ENCODE results near the gene PIK3R2. TPM values are rescaled to one million over a fixed set of nuclear protein-coding genes. Genes with fewer than 3 reads are reported as not detected.

PIK3R2 gene
- total and polyA plus RNA-seq, 2 of the 13 experiments (the other 11 are each of a cell fraction or from before 2014, with no cell fraction given) = 18.6 to 25.3 TPM

GRCh38 chr19:18135712-18136584 lies 17.0 kb upstream of the PIK3R2 start (continued):
- TF ChIP-seq ZBTB42 (CRISPR knock-in tag; IDR thresholded peaks at IDR 0.05) (no peak), ZNF343 (CRISPR knock-in tag; IDR thresholded peaks at IDR 0.05) (no peak), KLF15 (CRISPR knock-in tag; IDR thresholded peaks at IDR 0.05; ENCODE audit: borderline replicate concordance) (no peak), ZSCAN12 (CRISPR knock-in tag; IDR thresholded peaks at IDR 0.05) (no peak; the same call in 1 of the 2 replicates), PAWR (CRISPR knock-in tag; IDR thresholded peaks at IDR 0.05; ENCODE audit: borderline replicate concordance) (no peak), ZFP36 (IDR thresholded peaks at IDR 0.05; ENCODE audit: borderline replicate concordance, low read depth, low read length, partially characterized antibody) (no peak), FOSL1 (CRISPR knock-in tag; IDR thresholded peaks at IDR 0.05; ENCODE audit: borderline replicate concordance) (no peak), JUNB (CRISPR knock-in tag; IDR thresholded peaks at IDR 0.05; ENCODE audit: borderline replicate concordance) (no peak), DR1 (CRISPR knock-in tag; IDR thresholded peaks at IDR 0.05) (no peak), CSRNP1 (CRISPR knock-in tag; IDR thresholded peaks at IDR 0.05) (no peak), ZMYM4 (CRISPR knock-in tag; IDR thresholded peaks at IDR 0.05) (peak; percentile 66), ASH2L (IDR thresholded peaks at IDR 0.05; ENCODE audit: insufficient read length, low read depth, low read length) (peak; percentile 65), HMG20B (CRISPR knock-in tag; conservative IDR thresholded peaks at IDR 0.05) (no peak), POLR2AphosphoS2 (IDR thresholded peaks at IDR 0.05; ENCODE audit: low read depth, low read length) (no peak), DNMT1 (CRISPR knock-in tag; IDR thresholded peaks at IDR 0.05) (no peak), WIZ (CRISPR knock-in tag; IDR thresholded peaks at IDR 0.05) (no peak), ZNF570 (CRISPR knock-in tag; IDR thresholded peaks at IDR 0.05; ENCODE audit: borderline replicate concordance) (no peak), U2AF1 (optimal IDR thresholded peaks at IDR 0.05; ENCODE audit: low read depth, low read length) (no peak), ZNF83 (CRISPR knock-in tag; IDR thresholded peaks at IDR 0.05; ENCODE audit: borderline replicate concordance) (no peak), HOXD1 (CRISPR knock-in tag; IDR thresholded peaks at IDR 0.05) (no peak), SRF (IDR thresholded peaks at IDR 0.05; ENCODE audit: low read depth, low read length) (no peak), MBNL3 (CRISPR knock-in tag; conservative IDR thresholded peaks at IDR 0.05) (no peak)
- TF ChIP-seq, protein P1, sequence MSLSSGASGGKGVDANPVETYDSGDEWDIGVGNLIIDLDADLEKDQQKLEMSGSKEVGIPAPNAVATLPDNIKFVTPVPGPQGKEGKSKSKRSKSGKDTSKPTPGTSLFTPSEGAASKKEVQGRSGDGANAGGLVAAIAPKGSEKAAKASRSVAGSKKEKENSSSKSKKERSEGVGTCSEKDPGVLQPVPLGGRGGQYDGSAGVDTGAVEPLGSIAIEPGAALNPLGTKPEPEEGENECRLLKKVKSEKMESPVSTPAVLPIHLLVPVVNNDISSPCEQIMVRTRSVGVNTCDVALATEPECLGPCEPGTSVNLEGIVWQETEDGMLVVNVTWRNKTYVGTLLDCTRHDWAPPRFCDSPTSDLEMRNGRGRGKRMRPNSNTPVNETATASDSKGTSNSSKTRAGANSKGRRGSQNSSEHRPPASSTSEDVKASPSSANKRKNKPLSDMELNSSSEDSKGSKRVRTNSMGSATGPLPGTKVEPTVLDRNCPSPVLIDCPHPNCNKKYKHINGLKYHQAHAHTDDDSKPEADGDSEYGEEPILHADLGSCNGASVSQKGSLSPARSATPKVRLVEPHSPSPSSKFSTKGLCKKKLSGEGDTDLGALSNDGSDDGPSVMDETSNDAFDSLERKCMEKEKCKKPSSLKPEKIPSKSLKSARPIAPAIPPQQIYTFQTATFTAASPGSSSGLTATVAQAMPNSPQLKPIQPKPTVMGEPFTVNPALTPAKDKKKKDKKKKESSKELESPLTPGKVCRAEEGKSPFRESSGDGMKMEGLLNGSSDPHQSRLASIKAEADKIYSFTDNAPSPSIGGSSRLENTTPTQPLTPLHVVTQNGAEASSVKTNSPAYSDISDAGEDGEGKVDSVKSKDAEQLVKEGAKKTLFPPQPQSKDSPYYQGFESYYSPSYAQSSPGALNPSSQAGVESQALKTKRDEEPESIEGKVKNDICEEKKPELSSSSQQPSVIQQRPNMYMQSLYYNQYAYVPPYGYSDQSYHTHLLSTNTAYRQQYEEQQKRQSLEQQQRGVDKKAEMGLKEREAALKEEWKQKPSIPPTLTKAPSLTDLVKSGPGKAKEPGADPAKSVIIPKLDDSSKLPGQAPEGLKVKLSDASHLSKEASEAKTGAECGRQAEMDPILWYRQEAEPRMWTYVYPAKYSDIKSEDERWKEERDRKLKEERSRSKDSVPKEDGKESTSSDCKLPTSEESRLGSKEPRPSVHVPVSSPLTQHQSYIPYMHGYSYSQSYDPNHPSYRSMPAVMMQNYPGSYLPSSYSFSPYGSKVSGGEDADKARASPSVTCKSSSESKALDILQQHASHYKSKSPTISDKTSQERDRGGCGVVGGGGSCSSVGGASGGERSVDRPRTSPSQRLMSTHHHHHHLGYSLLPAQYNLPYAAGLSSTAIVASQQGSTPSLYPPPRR (CRISPR knock-in tag; IDR thresholded peaks at IDR 0.05; ENCODE audit: borderline replicate concordance) = no peak
